K562 (cell line): Measurements from ENCODE around the gene ST6GAL1. TPM values are rescaled to one million over a fixed set of nuclear protein-coding genes. Genes with fewer than 3 reads are reported as not detected.
A peak's percentile ranks its signal among the peaks of the same experiment; 100 is the strongest.

Experiments
- CTCFL ChIP-seq: IDR thresholded peaks from 2 replicates; pipeline ENCODE4 v1.6.1; 2011; ENCODE audit warnings: borderline replicate concordance, low read depth, mild to moderate bottlenecking, moderate library complexity, low read length; ENCODE audit not compliant: insufficient read depth, poor library complexity, severe bottlenecking
- FOXM1 ChIP-seq, 2 experiments: fragments of 450-650 bp in 1 of 2; sonication (generic) in 1 of 2; formaldehyde crosslinking in 1 of 2; IDR thresholded peaks; 2 replicates each; pipeline versions ENCODE4 v1.6.1 to v1.9.0; 2017 to 2022; ENCODE audit warnings: low read depth in 2 of 2, mild to moderate bottlenecking in 2 of 2, missing genetic modification reagents in 1 of 2, moderate library complexity in 1 of 2
- FOXP1 ChIP-seq: sonication (generic); formaldehyde crosslinking; IDR thresholded peaks from 2 replicates; pipeline ENCODE4 v1.8.0; 2022; ENCODE audit warnings: mild to moderate bottlenecking, missing genetic modification reagents
- GATAD2A ChIP-seq: fragments of 450-650 bp; IDR thresholded peaks from 2 replicates; pipeline ENCODE4 v1.6.1; 2017
- MTA3 ChIP-seq: fragments of 450-650 bp; formaldehyde crosslinking; IDR thresholded peaks from 2 replicates; pipeline ENCODE4 v1.6.1; 2017; ENCODE audit warnings: mild to moderate bottlenecking, borderline replicate concordance
- MXI1 ChIP-seq: IDR thresholded peaks from 2 replicates; pipeline ENCODE4 v1.6.1; 2011; ENCODE audit warnings: low read depth, mild to moderate bottlenecking, improper control_type of control experiment, low read length
- NFYB ChIP-seq: IDR thresholded peaks from 2 replicates; pipeline ENCODE4 v1.6.1; 2011; ENCODE audit warnings: mild to moderate bottlenecking, moderate library complexity; ENCODE audit not compliant: insufficient read length; ENCODE audit errors: extremely low read depth
- POLR2A ChIP-seq: fragments of 450-650 bp; conservative IDR thresholded peaks from 2 replicates; pipeline ENCODE4 v1.6.1; 2016
- PRDM10 ChIP-seq: fragments of 450-650 bp; IDR thresholded peaks from 2 replicates; pipeline ENCODE4 v1.6.1; 2018; ENCODE audit not compliant: partially characterized antibody
- SETDB1 ChIP-seq: IDR thresholded peaks from one replicate; pipeline ENCODE4 v1.6.1; 2012; ENCODE audit warnings: low read length, control low read depth, inconsistent platforms
- TCFL5 ChIP-seq: fragments of 250-450 bp; sonication (Bioruptor Pico); conservative IDR thresholded peaks from 2 replicates; pipeline ENCODE4 v1.6.1; 2021; ENCODE audit warnings: mild to moderate bottlenecking, moderate library complexity, matching md5 sums
- TSHZ1 ChIP-seq: fragments of 250-450 bp; sonication (Bioruptor Pico); IDR thresholded peaks from 2 replicates; pipeline ENCODE4 v1.4.0; 2020; ENCODE audit warnings: mild to moderate bottlenecking, moderate library complexity
- USF1 ChIP-seq: sonication (generic); formaldehyde crosslinking; IDR thresholded peaks from 2 replicates; pipeline ENCODE4 v1.9.0; 2022; ENCODE audit warnings: mild to moderate bottlenecking, missing genetic modification reagents
- ZNF41 ChIP-seq: fragments of 250-450 bp; sonication (Bioruptor Pico); conservative IDR thresholded peaks from 2 replicates; pipeline ENCODE4 v1.4.0; 2020; ENCODE audit warnings: mild to moderate bottlenecking
- ZNF444 ChIP-seq: fragments of 250-450 bp; sonication (Bioruptor Pico); IDR thresholded peaks from 2 replicates; pipeline ENCODE4 v1.4.0; 2020; ENCODE audit warnings: mild to moderate bottlenecking, moderate library complexity
- ZNF77 ChIP-seq: fragments of 250-450 bp; sonication (Bioruptor Pico); IDR thresholded peaks from 2 replicates; pipeline ENCODE4 v1.5.0; 2020
- ZNF785 ChIP-seq: fragments of 250-450 bp; sonication (Bioruptor Pico); IDR thresholded peaks from 2 replicates; pipeline ENCODE4 v1.4.0; 2020; ENCODE audit warnings: mild to moderate bottlenecking
- polyA plus RNA-seq, 8 experiments: library from polyadenylated mRNA; depleted of rRNA in 4 of 8; stranded (reverse) in 5 of 8; unstranded in 3 of 8; fragments of >200 nt; fragmentation: Nextera tagmentation in 2 of 8; fragmentation: Illumina TruSeq in 1 of 8; extraction: Ambion mirVana in 2 of 8; extraction: Trizol in 1 of 8; gene quantifications; 2 replicates each; pipeline versions ENCODE4 v1.2.1 to v1.2.3, GENCODE V29; 2011 to 2014; ENCODE audit warnings: inconsistent platforms in 1 of 8, missing spikeins in 1 of 8
- total RNA-seq, 7 experiments: library from RNA; depleted of rRNA in 6 of 7; stranded (reverse); fragments of >200 nt in 6 of 7; fragmentation: Illumina TruSeq in 2 of 7; extraction: Trizol in 2 of 7; gene quantifications; 2 replicates each; pipeline versions ENCODE4 v1.2.1 to v1.2.3, GENCODE V29; 2011 to 2021; ENCODE audit warnings: low replicate concordance in 1 of 7

The ST6GAL1 gene
- total and polyA plus RNA-seq, 9 of the 15 experiments (the other 6 are each of a cell fraction or from before 2014, with no cell fraction given), result 31.9 to 145 (median 71.0) TPM

GRCh38 chr3:186909078-186909853, 21.1 kb upstream of the ST6GAL1 start (continued):
- TF ChIP-seq FOXM1 (IDR thresholded peaks at IDR 0.05; ENCODE audit: low read depth), result peak; percentile 53; the same call in 1 of the 2 replicates
- no peak for TF ChIP-seq FOXM1 (CRISPR knock-in tag; IDR thresholded peaks at IDR 0.05; ENCODE audit: low read depth)
- no peak for TF ChIP-seq GATAD2A
- TF ChIP-seq ZNF41 (CRISPR knock-in tag), result no peak
- TF ChIP-seq ZNF77 (CRISPR knock-in tag), result no peak
- no peak for TF ChIP-seq NFYB
- peak; percentile 75 for TF ChIP-seq POLR2A
- 0 out of 2 replicates have a peak, but pooled peaks have one; percentile 5 for TF ChIP-seq TSHZ1 (CRISPR knock-in tag)
- TF ChIP-seq MTA3, result 0 out of 2 replicates have a peak, but pooled peaks have one; percentile 63
- TF ChIP-seq MXI1, result no peak
- no peak for TF ChIP-seq USF1 (CRISPR knock-in tag)
- TF ChIP-seq TCFL5, result no peak
- TF ChIP-seq PRDM10, result peak; percentile 26
- no peak for TF ChIP-seq ZNF444 (CRISPR knock-in tag)
- TF ChIP-seq CTCFL, result no peak
- TF ChIP-seq FOXP1, result peak; percentile 58; the same call in 1 of the 2 replicates
- TF ChIP-seq ZNF785, result no peak
- no peak for TF ChIP-seq SETDB1
